Activated gamma-delta T cell treated with anti-CD3 and anti-CD28 coated beads, Interleukin-2, amount 50 U/mL, for 16 hours (primary cell): ENCODE data around the gene MED7.

Experiments used
- DNase-seq: peaks from one replicate; pipeline ENCODE4 v3.0.0-alpha.2; 2020; ENCODE audit warnings: low read depth

Gene MED7

GRCh38 chr5:157106630-157107461, 35.8 kb downstream of the MED7 start:
- DNase-seq = no peak

- DNase-seq = no peak
Observed at GRCh38 chr5:157100140-157100679, 42.5 kb downstream of the MED7 start.

- DNase-seq = no peak
Observed at GRCh38 chr5:157088342-157088990, 54.2 kb downstream of the MED7 start.
